Measurements from ENCODE around the gene ZNF223. TPM values are rescaled to one million over a fixed set of nuclear protein-coding genes. Genes with fewer than 3 reads are reported as not detected.

Gene ZNF223
- total and polyA plus RNA-seq, 4 experiments from 2014 or later = 2.2 to 8.0 (median 4.8) TPM

Other genes starting within 250 kb of the ZNF223 start
- under 1 TPM; 0.49 to 0.97 TPM for gene LYPD5, start 249.6 kb upstream of the ZNF223 start, total RNA-seq
- gene LYPD5, start 249.6 kb upstream of the ZNF223 start, polyA plus RNA-seq = under 1 TPM; 0.27 to 0.50 TPM
- 10 to 100 TPM; 18.1 to 20.7 TPM for gene ZNF283, start 224.7 kb upstream of the ZNF223 start, total RNA-seq
- gene ZNF283, start 224.7 kb upstream of the ZNF223 start, polyA plus RNA-seq = 1 to 10 TPM; 4.3 to 4.9 TPM
- gene ZNF404, start 168.1 kb upstream of the ZNF223 start, total RNA-seq = 1 to 10 TPM; 3.7 to 4.2 TPM
- gene ZNF404, start 168.1 kb upstream of the ZNF223 start, polyA plus RNA-seq = 1 to 10 TPM; 1.8 to 3.9 TPM
- 10 to 100 TPM; 25.1 to 29.6 TPM for gene ZNF45, start 116.8 kb upstream of the ZNF223 start, total RNA-seq
- 10 to 100 TPM in 1 of 2 donors, 1 to 10 TPM in 1; 9.4 to 12.9 TPM for gene ZNF45, start 116.8 kb upstream of the ZNF223 start, polyA plus RNA-seq
- 1 to 10 TPM; 2.9 to 3.2 TPM for gene ZNF221, start 100.8 kb upstream of the ZNF223 start, total RNA-seq
- 1 to 10 TPM in 1 of 2 donors, not detected in 1; 1.0 TPM for gene ZNF221, start 100.8 kb upstream of the ZNF223 start, polyA plus RNA-seq
- 10 to 100 TPM; 12.9 to 14.1 TPM for gene ZNF155, start 67.8 kb upstream of the ZNF223 start, total RNA-seq
- gene ZNF155, start 67.8 kb upstream of the ZNF223 start, polyA plus RNA-seq = 1 to 10 TPM; 2.4 to 4.2 TPM
- gene ZNF230, start 49.1 kb upstream of the ZNF223 start, total RNA-seq = 10 to 100 TPM; 16.6 to 18.4 TPM
- gene ZNF230, start 49.1 kb upstream of the ZNF223 start, polyA plus RNA-seq = 1 to 10 TPM in 1 of 2 donors, under 1 TPM in 1; 0.83 to 4.8 TPM
- 10 to 100 TPM in 1 of 2 experiments, 1 to 10 TPM in 1; 7.9 to 11.4 TPM for gene ZNF222, start 26.7 kb upstream of the ZNF223 start, total RNA-seq
- 1 to 10 TPM; 1.6 to 3.8 TPM for gene ZNF222, start 26.7 kb upstream of the ZNF223 start, polyA plus RNA-seq
- gene ZNF284, start 20.1 kb downstream of the ZNF223 start, total RNA-seq = 1 to 10 TPM; 5.4 to 5.7 TPM
- gene ZNF284, start 20.1 kb downstream of the ZNF223 start, polyA plus RNA-seq = 1 to 10 TPM in 1 of 2 donors, under 1 TPM in 1; 0.61 to 1.2 TPM
- 10 to 100 TPM; 86.9 to 91.2 TPM for gene ZNF224, start 42.3 kb downstream of the ZNF223 start, total RNA-seq
- gene ZNF224, start 42.3 kb downstream of the ZNF223 start, polyA plus RNA-seq = 10 to 100 TPM; 10.8 to 13.0 TPM
- gene ZNF225, start 61.4 kb downstream of the ZNF223 start, total RNA-seq = 10 to 100 TPM; 10.7 to 13.9 TPM
- 1 to 10 TPM in 1 of 2 donors, under 1 TPM in 1; 0.98 to 2.7 TPM for gene ZNF225, start 61.4 kb downstream of the ZNF223 start, polyA plus RNA-seq
- 10 to 100 TPM; 23.9 to 28.9 TPM for gene ZNF234, start 89.5 kb downstream of the ZNF223 start, total RNA-seq
- gene ZNF234, start 89.5 kb downstream of the ZNF223 start, polyA plus RNA-seq = 1 to 10 TPM; 2.2 to 7.5 TPM
- gene ZNF226, start 113.1 kb downstream of the ZNF223 start, total RNA-seq = 10 to 100 TPM; 51.0 to 55.6 TPM
- 10 to 100 TPM; 23.4 to 25.2 TPM for gene ZNF226, start 113.1 kb downstream of the ZNF223 start, polyA plus RNA-seq
- 10 to 100 TPM; 51.6 to 54.4 TPM for gene ZNF227, start 160.5 kb downstream of the ZNF223 start, total RNA-seq
- 10 to 100 TPM in 1 of 2 donors, 1 to 10 TPM in 1; 8.9 to 20.1 TPM for gene ZNF227, start 160.5 kb downstream of the ZNF223 start, polyA plus RNA-seq
- gene ZNF233, start 207.8 kb downstream of the ZNF223 start, total RNA-seq = under 1 TPM in 1 of 2 experiments, not detected in 1; 0.50 TPM
- 1 to 10 TPM in 1 of 2 donors, under 1 TPM in 1; 0.52 to 1.1 TPM for gene ZNF233, start 207.8 kb downstream of the ZNF223 start, polyA plus RNA-seq

Measured in CD4-positive, alpha-beta memory T cell (primary cell).